ENCODE data around the gene CMTM8.

CMTM8 gene

DNA sequence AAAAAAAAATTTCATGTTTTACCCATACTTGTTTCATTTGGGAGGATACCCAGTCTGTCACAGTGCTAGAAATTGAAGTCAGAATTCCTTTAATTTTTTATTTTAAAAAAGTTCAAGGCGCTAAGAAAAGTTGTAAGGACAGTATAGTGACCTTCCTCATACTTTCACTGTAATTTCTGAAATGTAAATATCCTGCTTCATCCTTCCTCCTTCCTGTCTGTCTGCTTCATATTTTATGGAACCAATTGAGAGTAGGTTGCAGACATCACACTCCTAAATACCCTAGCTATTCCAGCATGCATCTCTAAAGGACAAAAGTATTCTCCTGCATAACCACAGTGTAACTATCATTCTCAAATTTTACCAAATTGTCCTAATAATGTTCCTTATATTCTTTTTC, 35.8 kb downstream of the CMTM8 start:
- no peak overlapping the region for H3K4me3 ChIP-seq (ENCODE audit: low read depth, low read length)

DNA sequence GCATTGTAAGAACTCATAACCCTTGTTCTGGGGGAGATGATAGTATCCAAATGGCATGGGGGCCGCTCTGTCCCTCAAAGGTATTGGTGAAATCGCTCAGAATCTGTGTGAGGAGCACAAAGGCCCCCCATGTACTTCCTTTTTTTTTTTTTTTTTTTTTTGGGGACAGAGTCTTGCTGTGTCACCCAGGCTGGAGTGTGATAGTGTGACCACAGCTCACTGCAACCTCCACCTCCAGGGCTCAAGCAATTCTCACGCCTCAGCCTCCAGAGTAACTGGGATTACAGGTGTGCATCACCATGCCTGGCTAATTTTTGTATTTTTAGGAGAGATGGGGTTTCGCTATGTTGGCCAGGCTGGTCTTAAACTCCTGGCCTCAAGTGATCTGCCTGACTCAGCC, 37.0 kb downstream of the CMTM8 start:
- H3K4me3 ChIP-seq (ENCODE audit: low read depth, low read length), result no peak overlapping the region

DNA sequence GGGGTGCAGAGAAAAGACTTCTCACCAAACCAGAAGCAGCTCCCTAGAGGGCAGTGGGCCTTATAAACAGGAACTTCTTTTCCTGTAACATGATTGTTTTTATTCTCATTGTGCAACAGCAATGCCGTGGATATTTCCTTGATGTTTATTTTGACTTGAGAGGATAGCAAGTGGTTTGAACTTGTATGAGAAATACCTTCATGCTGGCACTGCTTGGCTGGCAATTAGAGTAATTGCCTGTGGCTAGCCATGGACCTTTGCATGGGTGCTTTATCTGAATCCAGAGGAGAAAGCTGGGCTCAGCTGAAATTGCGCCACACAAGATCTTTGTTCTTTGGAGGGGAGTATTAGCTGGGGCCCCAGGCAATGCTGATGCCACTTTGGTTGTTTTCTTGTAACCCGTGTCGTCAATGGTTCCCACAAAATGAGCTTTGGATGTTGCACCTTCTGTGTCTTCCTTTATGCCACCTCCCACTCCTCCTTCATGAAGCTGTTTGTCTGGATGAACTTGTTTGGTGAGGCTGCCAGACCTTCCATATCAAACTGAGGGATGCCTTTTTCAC, 37.9 kb downstream of the CMTM8 start:
- no peak overlapping the region for H3K4me3 ChIP-seq (ENCODE audit: low read depth, low read length)

DNA sequence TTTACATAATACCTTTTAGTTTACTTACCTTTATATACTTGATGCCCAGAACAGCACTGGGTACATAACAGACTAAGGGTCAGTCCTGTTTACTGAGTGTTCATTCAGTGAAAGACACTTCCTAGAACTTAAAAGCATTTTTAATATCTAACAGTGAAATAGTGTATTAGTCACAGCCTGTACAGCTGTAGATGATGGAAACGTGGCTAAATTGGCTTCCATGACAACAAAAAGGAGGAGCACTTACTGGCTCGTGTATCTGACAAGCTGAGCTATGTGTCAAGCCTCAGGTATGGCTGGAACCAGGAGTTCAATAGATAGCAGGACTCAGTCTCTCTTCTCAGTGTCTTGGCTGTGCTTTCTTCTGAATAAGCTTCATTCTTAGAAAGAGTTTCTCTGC, 40.2 kb downstream of the CMTM8 start:
- no peak overlapping the region for H3K4me3 ChIP-seq (ENCODE audit: low read depth, low read length)

DNA sequence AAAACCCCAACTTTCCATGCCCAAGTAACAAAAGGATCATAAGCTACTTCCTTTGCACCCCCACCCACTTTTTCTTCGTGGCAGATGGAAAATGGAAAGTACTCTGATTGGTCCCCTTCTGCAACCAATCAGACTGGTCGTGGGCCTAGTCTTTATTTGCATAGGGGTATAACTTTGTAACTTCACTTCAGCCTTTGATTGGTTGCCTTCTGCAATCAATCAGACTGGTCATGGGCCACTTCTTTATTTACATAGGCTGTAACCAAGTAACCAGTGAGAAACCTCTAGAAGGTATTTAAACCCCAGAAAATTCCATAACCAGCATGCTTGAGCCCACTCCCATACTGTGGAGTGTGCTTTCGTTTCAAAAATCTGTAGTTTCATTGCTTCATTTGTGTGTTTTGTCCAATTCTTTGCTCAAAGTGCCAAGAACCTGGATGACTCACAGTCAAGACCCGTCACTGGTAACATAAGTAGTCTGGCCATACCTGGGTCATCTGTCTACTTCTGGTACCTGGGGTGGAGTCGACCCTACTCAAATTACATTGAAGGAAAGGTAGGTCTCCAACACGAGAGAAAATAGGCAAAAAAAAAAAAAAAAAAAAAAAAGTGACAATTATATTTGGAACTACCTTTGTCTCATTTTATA, 41.9 kb downstream of the CMTM8 start:
- no peak overlapping the region for H3K4me3 ChIP-seq (ENCODE audit: low read depth, low read length)

DNA sequence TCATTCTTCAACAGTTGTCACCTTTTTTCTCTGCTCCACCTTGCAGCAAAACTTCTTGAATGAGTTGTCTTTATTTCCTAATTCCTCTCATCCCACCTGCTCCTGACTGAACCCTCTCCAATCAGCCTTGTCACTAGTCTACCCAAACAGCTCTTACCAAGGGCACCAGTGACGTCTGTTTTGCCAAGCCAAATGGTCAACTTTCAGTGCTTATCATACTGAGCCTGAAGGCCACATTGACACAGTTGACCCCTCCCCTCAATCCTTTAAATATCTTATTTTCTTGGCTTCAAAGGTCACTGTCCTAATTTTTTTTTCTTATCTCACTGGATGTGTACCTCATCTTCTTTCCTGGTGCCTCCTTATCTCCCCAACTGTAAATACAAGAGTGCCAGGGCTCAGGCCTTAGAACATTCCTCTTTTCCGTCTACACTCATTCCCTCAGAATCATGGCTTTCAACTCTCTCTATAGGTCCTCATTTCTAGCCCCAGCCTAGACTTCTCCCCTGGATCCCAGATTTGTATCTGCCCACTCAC, 43.2 kb downstream of the CMTM8 start:
- no peak overlapping the region for H3K4me3 ChIP-seq (ENCODE audit: low read depth, low read length)

DNA sequence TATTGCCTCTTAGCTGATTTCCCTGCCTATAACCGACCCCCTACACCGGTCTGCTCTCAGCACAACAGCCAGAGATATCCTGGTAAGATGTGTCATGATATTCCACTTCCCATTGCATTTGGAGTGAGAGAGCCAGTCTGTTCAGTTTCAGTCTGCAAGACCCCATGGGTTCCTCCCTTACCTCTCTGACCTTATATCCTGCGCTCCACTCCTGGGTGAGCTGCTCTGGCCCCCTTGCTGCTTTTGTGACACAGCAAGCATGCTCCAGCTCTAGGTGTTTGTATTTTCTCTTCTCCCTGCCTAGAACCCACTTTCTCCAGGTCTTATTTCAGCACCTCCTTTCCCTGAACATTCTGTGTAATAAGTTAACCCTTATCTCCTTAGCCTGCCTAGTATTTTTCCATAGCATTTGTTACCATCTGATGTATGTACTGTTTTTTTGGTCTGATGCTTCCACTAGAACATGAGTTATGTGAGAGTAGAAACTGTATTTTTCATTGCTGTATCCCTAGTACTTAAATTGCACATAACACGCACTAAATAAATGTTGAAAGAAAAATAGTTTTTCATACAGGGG, 44.2 kb downstream of the CMTM8 start:
- no peak overlapping the region for H3K4me3 ChIP-seq (ENCODE audit: low read depth, low read length)

DNA sequence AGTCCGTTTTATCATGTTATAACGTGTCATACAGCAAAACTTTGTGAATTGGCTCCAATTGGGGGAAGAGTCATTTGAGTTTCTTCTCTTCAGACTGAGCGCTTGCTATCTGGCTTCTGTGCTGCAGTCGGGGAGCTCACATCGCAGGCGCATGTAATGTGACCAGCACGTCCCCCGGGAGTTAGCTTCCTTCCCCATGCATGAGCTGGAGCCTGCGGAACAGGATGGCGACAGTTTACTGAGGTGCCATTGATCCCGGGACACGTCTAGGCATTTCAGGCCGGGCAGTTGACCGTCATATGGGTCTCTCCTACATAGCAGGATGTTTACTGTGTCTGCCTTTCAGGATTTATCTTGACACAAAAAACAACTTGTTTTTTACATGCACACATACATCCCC, 44.8 kb downstream of the CMTM8 start:
- no peak overlapping the region for H3K4me3 ChIP-seq (ENCODE audit: low read depth, low read length)

DNA sequence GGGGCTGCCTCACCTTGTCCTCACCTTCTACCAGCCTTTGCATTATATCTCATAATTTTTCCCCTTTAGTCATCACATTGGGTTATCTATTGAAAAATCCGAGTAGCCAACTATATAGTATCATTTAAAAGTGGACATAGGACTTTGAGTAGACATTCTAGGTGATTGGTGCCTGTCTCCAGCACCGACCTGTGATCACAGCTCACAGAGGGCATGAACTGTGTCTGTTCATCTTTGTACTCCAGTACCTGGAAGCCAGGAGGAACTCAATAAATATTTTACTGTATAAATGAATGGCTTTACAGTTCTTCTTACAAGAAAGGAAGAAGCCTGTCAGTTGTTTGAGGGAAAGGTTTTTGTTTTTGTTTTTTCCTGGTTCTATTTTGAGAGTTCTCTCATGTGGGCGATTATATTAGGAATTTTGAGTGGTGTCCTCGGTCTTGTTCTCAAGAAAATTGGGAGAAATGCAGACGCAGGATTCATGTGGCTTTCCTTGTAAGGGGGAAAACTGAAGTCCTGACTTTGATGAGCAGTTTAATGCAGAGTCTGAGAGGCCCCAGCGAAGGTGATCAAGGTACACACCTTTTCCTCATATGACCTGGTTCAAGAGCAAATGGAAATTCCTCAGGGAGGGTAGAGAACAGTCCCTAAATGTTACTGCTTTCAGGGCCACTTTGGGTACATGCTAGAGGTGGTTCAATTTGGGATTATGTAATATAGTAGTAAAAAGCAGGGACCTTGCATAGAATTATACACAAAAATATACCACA, 46.1 kb downstream of the CMTM8 start:
- H3K4me3 ChIP-seq (ENCODE audit: low read depth, low read length), result no peak overlapping the region

DNA sequence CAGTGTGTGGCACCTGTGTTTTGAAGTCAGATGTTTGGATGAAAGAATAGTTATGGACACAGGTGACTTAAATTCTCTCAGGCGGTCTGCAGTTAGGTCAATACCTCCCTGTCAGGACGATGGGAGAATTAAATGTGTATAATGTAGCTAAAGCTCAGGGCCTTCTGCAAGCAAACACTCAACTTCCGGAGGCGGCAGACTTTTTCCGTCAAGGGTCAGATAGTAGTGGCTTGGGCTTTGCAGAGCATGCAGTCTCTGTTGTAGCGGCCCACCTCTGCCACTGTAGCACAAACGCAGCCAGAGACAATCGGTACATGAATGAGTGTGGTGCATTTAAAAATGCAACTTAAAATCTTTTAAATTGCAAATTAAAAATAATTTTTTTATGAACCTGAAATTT, 47.4 kb downstream of the CMTM8 start:
- no peak overlapping the region for H3K4me3 ChIP-seq (ENCODE audit: low read depth, low read length)

DNA sequence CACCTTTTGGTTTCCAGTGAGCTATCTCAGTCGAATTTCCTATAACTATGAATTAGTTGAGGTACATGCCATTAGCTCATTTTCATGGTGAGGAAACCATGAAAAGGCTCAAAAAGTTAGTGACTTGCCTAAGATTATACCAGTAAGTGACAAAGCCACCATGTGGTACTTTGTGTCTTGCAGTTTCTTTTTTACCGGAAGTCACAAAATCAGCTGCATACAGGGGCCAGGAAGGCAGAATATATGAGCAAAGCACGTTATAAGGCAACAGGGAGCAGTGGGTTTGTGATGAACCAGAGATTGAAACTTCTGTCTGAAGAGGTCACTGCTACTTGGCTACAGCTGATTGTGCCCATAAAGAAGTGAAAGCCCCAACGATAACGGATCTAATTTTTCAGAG, 50.3 kb downstream of the CMTM8 start:
- no peak overlapping the region for H3K4me3 ChIP-seq (ENCODE audit: low read depth, low read length)

DNA sequence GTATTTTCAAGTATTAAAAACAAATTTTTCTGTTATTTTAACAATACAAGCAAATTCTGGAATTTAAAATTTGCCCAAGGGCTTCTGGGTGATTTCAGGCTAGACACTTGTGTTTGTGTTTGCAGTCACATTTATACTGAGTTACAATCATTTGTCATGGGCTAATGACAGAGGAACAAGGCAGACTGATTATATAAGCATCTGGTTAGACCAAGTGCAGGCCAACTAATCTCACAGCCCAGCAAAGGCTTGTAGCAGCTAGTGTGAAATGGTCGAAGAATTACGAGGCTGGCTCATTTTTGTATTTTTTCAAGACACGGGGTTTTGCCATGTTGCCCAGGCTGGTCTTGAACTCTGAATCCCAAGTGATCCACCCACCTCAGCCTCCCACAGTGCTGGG, 52.1 kb downstream of the CMTM8 start:
- no peak overlapping the region for H3K4me3 ChIP-seq (ENCODE audit: low read depth, low read length)

DNA sequence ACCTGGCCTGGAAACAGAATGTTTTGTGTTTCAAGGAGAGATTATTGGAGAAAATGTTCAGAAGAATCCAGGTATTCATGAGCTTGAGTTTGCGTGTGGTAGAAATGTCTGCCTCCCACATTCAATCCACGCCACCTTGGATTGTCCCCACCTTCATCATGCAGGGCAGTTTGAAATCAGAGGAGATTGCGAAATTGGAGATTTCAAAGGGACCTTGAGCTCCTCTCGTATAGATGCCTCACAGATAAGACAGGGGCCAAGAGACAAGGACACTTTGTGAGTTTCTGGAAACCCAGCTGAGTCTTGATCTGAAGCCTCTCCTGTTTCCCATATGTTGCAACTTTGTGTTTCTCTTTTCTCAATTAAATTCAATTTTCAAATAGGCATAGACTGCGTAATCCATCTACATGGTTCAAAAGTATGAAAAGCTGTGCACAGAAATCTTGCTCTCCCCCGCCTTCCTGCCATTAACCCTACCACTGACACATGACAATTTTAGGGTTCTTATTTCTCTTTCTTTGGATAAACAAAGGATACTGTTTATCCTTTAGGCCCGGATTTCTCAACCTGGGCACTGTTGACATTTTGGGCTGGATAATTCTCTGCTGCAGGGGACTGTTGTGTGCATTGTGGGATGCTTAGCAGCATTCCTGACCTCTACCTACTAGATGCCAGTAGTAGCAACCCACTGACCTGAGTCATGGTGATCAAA, 53.8 kb downstream of the CMTM8 start:
- H3K4me3 ChIP-seq (ENCODE audit: low read depth, low read length), result no peak overlapping the region

DNA sequence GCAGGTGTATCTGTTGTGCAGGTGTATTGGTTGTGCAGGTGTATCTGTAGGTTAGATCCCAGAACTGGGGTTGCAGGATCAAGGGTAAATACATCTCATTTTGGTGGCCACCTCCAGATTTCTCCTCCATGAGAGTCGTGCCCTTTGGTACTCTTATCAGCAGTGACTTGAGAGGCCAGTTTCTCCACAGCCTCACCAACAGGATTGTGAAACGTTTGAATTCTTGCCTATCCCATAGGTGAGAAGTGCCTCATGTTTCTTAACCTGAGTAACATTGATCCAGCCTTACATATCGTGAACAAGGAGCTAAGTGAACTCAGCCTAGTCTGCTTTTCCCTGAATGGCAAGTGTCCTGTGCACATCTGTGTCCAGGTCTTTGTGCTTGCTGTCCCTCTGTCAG, 55.4 kb downstream of the CMTM8 start:
- H3K4me3 ChIP-seq (ENCODE audit: low read depth, low read length), result no peak overlapping the region

DNA sequence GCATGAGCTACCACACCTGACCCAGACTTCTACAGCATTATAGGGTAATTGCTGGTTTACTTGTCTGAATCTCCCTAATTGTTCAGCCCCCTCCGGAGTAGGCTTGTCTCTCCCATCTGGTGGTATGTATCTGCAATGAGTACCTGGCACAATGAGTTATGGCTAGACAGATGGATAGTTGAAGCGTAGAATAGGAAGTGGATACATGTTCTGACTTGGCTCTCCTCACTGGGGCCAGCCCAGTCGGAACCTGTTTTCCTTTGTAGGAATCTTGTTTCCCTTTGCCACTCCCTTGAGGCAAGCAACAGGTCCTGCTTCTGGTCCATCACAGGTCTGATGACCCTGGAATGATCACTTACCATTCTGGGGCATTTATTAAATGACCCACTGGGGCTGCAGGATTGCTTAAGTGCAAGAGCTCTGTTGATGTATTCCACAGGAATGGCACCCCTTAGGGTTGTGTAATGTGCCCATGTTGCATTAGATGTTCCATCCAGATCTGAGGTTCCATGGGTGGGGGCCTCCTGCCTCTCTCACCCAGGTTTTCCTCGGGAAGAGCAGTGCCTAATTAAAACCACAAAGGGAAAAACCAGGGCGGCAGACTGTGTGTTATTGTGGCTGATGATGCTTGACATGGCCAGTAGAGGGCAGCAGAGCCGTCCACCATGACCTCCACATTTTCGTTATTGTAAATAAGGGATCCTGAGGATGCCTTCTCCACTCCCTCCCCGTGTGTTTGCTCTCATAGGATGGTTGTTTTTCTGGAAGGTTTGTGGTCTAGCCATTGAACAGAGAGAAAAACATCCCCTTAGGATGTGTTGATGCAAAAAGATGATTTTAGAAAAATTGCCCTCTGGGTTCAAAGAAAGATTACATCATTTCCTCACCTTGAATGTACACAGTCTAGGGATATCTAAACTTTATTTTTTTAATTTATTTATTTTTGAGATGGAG, 58.0 kb downstream of the CMTM8 start:
- H3K4me3 ChIP-seq (ENCODE audit: low read depth, low read length), result no peak overlapping the region

DNA sequence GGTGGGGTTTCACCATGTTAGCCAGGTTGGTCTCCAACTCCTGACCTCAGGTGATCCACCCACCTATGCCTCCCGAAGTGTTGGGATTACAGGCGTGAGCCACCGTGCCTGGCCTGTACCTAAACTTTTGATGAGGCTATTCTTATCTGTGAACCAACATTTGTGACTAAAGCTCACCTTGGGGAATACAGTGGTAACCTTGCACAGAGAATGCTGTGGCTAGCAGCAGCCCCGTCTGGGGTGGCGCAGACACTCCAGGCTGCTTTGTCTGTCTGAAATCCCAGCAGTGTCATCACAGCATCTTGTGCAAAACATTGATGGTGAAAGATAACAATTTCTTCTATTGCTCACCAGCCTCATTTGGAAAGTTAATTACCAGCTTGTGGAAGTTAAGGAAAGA, 58.9 kb downstream of the CMTM8 start:
- no peak overlapping the region for H3K4me3 ChIP-seq (ENCODE audit: low read depth, low read length)

DNA sequence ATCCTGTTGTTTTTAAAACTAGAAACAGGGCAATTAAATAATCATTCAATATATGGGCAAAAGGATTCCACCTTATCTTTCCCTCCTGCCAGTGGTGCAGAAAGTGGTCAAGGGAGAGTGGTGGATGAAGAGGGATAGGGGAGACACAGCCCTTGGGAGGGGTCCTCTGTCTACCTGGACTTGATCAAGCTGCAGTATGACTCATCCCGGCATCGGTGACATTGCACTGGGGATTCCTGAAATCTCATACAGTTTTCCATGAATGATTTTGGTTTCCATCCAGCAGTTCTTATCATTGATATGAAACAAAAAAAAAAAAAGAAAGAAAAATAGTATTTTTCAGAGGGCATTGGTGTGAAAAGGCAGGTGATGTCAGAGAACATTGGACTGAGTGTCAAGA, 62.9 kb downstream of the CMTM8 start:
- no peak overlapping the region for H3K4me3 ChIP-seq (ENCODE audit: low read depth, low read length)

DNA sequence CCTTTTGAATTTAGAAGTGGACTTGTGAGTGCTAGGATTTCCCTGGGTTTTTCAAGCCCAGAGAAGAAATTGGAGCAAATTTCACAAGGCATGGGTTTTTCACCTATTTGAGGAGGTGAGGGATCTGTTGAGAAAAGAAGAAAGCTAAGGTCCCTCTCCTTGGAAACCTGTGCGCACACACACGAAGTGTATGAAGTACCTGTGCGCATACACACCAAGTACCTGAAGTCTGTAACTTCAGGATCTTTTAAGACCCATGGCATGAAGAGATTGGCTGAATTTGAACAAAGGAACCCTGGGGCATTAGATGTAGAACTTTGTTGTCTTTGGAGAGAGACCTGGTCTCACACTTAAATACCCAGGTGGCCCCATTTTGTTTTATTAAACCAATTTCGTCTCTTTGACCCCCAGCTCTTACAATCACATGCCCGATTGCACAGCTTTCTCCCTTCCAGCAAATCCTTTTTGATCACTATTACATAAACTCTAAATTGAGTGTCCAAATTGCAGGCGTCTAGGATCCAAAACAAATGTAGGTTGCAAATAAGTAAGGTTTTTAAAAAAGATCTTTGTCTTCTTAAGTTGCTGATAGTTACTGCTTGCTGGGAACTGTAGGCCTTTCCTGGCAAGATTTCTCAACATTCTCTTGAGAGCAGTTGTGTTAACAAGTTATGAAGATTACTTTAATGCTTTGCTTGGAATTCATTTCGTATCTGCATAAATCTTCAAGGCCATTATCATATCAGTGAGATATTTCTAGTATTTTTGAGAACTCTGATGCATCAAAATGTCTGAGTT, 64.3 kb downstream of the CMTM8 start:
- H3K4me3 ChIP-seq (ENCODE audit: low read depth, low read length), result no peak overlapping the region

DNA sequence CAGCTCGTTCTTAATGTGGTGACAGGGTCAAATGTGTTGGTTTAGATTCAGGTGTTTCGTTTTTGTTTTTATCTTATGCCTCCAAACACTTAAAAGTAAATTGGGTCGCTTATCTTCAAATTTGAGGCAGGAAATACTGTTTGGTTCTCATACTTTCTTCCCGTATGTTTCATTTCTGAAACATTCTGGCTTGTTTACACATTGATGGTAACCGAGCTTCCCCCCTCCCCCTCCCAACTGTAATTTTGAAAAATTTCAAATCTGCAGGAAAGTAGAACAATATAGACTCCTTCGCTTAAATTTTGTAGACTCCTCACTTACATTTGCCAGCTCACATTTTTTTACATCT, 64.9 kb downstream of the CMTM8 start:
- no peak overlapping the region for H3K4me3 ChIP-seq (ENCODE audit: low read depth, low read length)

All from iPS-11a (cell line).